ENCODE data around the gene SMPD2.

The SMPD2 gene

DNA sequence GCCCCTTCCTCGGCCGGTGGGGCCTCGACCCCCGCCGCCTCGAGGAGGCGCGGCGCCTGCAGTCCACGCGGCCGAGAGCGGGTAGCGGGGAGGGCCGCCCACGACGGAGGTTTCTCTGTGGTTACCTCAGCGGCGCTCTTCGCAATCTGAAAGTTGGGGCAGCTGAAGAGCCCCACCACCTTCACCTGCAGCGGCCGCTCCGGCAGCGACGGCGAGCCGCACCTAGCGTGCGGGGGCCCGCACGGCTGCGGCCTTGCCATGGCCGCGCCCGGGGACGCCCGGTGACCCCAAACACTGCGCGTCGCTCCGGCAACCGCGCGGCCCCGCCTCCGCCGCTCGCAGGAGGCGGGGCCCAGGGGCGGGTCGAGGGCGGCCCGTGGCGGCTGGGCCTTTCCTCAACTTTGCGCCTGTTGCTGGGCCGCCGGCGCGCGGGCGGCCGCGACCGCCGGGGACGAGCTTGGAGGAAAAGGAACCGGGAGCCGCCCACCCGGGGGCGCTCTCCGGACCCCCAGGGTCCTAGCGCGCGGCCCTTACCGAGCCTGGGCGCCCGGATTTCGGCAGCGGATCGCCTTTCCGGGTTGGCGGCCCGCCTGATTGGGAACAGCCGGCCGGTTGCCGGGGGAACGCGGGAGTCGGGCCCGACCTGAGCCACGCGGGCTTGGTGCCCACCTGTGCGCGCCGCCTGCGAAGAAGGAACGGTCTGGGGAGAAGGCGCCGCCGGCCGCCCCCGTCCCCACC, at the start of gene SMPD2, which contains the start of gene PPIL6:
TSS of gene SMPD2 (plus strand) at position 394 of the 738 bp plus-strand sequence. CDS start 398 bp downstream, outside the sequence.
TSS of gene PPIL6 (minus strand) at position 298 of the 738 bp plus-strand sequence. CDS start at position 260, 38 bp downstream.
- Histone ChIP-seq H2AFZ (ENCODE audit: low read depth, low read length, severe bottlenecking) (peak within 1 kb of the TSS; percentile 96), H4K20me1 (ENCODE audit: low read depth, low read length) (no peaks in the 10 kb centered on the region)
- TF ChIP-seq, protein P1, sequence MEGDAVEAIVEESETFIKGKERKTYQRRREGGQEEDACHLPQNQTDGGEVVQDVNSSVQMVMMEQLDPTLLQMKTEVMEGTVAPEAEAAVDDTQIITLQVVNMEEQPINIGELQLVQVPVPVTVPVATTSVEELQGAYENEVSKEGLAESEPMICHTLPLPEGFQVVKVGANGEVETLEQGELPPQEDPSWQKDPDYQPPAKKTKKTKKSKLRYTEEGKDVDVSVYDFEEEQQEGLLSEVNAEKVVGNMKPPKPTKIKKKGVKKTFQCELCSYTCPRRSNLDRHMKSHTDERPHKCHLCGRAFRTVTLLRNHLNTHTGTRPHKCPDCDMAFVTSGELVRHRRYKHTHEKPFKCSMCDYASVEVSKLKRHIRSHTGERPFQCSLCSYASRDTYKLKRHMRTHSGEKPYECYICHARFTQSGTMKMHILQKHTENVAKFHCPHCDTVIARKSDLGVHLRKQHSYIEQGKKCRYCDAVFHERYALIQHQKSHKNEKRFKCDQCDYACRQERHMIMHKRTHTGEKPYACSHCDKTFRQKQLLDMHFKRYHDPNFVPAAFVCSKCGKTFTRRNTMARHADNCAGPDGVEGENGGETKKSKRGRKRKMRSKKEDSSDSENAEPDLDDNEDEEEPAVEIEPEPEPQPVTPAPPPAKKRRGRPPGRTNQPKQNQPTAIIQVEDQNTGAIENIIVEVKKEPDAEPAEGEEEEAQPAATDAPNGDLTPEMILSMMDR (IDR thresholded peaks at IDR 0.05; ENCODE audit: insufficient read depth, low read length, poor library complexity, severe bottlenecking), result no peak
- no peak for TF ChIP-seq EZH2phosphoT487 (conservative IDR thresholded peaks at IDR 0.05; ENCODE audit: low read length)

GRCh38 chr6:109393157-109393885, 47.2 kb upstream of the SMPD2 start:
- H3K79me2 ChIP-seq (ENCODE audit: insufficient read depth, low read length), result no peaks in the 10 kb centered on the region
- no peak overlapping the region for H3K4me3 ChIP-seq (ENCODE audit: insufficient read depth, low read length, poor library complexity, severe bottlenecking)
- H4K20me1 ChIP-seq (ENCODE audit: low read depth, low read length), result no peaks in the 10 kb centered on the region
- TF ChIP-seq, protein P1 (IDR thresholded peaks at IDR 0.05; ENCODE audit: insufficient read depth, low read length, poor library complexity, severe bottlenecking), result no peak
- no peak for TF ChIP-seq EZH2phosphoT487 (conservative IDR thresholded peaks at IDR 0.05; ENCODE audit: low read length)
- H3F3A ChIP-seq (ENCODE audit: insufficient read depth), result no peaks in the 10 kb centered on the region
- H3K9ac ChIP-seq (ENCODE audit: low read length), result no peak overlapping the region
- no peak overlapping the region for H3K4me2 ChIP-seq (ENCODE audit: low read depth, low read length, poor library complexity, severe bottlenecking)
- no peaks in the 10 kb centered on the region for H3K9me2 ChIP-seq (replicated peaks; ENCODE audit: insufficient read depth, low read length)
- H3K9me3 ChIP-seq (ENCODE audit: insufficient read depth, low read length), result no peaks in the 10 kb centered on the region
- no peaks in the 10 kb centered on the region for H3K36me3 ChIP-seq (ENCODE audit: low read length)
- no peak overlapping the region for H3K27ac ChIP-seq (ENCODE audit: low read depth, low read length)
- no peaks in the 10 kb centered on the region for H3K27me3 ChIP-seq (ENCODE audit: low read length)
- H2AFZ ChIP-seq (ENCODE audit: low read depth, low read length, severe bottlenecking), result no peak overlapping the region

More for the DNA sequence above, at the start of gene SMPD2, which contains the start of gene PPIL6:
- Histone ChIP-seq H3K79me2 (ENCODE audit: insufficient read depth, low read length) (no peaks in the 10 kb centered on the region), H3K27ac (ENCODE audit: low read depth, low read length) (peak within 1 kb of the TSS; percentile 62), H3K9me3 (ENCODE audit: insufficient read depth, low read length) (no peaks in the 10 kb centered on the region), H3K4me3 (ENCODE audit: insufficient read depth, low read length, poor library complexity, severe bottlenecking) (peak within 1 kb of the TSS; percentile 99), H3K36me3 (ENCODE audit: low read length) (no peaks in the 10 kb centered on the region), H3K9me2 (replicated peaks; ENCODE audit: insufficient read depth, low read length) (no peaks in the 10 kb centered on the region), H3K9ac (ENCODE audit: low read length) (peak within 1 kb of the TSS; percentile 97), H3K27me3 (ENCODE audit: low read length) (no peaks in the 10 kb centered on the region; the same call in 1 of the 2 replicates), H3F3A (ENCODE audit: insufficient read depth) (0 out of 2 replicates have a peak, but pooled peaks cover 4% of the 10 kb centered on the region), H3K4me2 (ENCODE audit: low read depth, low read length, poor library complexity, severe bottlenecking) (peak within 1 kb of the TSS; percentile 61)

GRCh38 chr6:109393886-109394281, 46.6 kb upstream of the SMPD2 start:
- Histone ChIP-seq H3F3A (ENCODE audit: insufficient read depth) (no peaks in the 10 kb centered on the region), H3K9ac (ENCODE audit: low read length) (no peak overlapping the region), H3K36me3 (ENCODE audit: low read length) (no peaks in the 10 kb centered on the region), H3K4me2 (ENCODE audit: low read depth, low read length, poor library complexity, severe bottlenecking) (no peak overlapping the region), H3K27ac (ENCODE audit: low read depth, low read length) (no peak overlapping the region), H3K4me3 (ENCODE audit: insufficient read depth, low read length, poor library complexity, severe bottlenecking) (no peak overlapping the region), H3K79me2 (ENCODE audit: insufficient read depth, low read length) (no peaks in the 10 kb centered on the region), H2AFZ (ENCODE audit: low read depth, low read length, severe bottlenecking) (no peak overlapping the region), H3K27me3 (ENCODE audit: low read length) (no peaks in the 10 kb centered on the region), H3K9me2 (replicated peaks; ENCODE audit: insufficient read depth, low read length) (no peaks in the 10 kb centered on the region), H3K9me3 (ENCODE audit: insufficient read depth, low read length) (no peaks in the 10 kb centered on the region), H4K20me1 (ENCODE audit: low read depth, low read length) (no peaks in the 10 kb centered on the region)
- TF ChIP-seq EZH2phosphoT487 (conservative IDR thresholded peaks at IDR 0.05; ENCODE audit: low read length), result no peak
- TF ChIP-seq, protein P1 (IDR thresholded peaks at IDR 0.05; ENCODE audit: insufficient read depth, low read length, poor library complexity, severe bottlenecking), result no peak
